Stimulated activated CD8-positive, alpha-beta memory T cell treated with anti-CD3 and anti-CD28 coated beads, Interleukin-12 subunit alpha, Interleukin-12 subunit beta, amount 100 ng/mL, for 24 hours (primary cell): ENCODE measurements around the gene ACKR3.
A peak's percentile ranks its signal among the peaks of the same experiment; 100 is the strongest.

Experiments
- DNase-seq: peaks from one replicate; pipeline ENCODE4 v3.0.0-alpha.2; 2020; ENCODE audit errors: extremely low read depth

Gene ACKR3

DNA sequence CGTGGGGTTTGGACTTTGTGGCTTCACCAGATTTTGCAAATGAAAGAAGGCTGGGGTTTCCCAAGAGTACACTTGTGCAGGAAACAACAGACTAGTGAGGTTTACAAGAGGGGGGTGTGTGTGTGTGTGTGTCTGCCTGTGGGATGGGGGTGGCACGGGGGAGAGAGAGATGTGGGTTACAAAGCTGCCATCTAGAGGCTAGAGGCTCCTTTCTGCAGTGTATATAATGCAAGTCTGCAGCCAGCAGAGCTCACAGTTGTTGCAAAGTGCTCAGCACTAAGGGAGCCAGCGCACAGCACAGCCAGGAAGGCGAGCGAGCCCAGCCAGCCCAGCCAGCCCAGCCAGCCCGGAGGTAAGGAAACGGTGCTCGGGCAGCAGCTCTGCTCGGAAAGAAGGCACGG is at the start of gene ACKR3:
TSS of gene ACKR3 (plus strand) at position 253 of the 401 bp plus-strand sequence. CDS start 10,641 bp downstream, outside the sequence.
- peak; percentile 33 for DNase-seq

DNA sequence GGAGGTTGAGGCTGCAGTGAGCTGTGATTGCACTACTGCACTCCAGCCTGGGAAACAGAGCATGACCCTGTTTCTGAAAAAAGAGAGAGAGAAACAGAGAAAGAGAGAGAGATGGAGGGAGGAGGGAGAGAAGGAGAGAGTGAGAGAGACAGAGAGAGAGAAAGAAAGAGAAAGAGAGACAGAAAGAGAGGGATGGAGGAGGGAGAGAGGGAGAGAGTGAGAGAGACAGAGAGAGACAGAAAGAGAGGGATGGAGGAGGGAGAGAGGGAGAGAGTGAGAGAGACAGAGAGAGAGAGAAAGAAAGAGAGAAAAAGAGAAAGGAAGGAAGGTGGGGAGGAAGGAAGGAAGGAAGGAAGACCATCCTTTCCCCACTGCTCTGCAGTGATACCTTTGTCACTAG is 48.1 kb upstream of the ACKR3 start:
- no peak for DNase-seq

DNA sequence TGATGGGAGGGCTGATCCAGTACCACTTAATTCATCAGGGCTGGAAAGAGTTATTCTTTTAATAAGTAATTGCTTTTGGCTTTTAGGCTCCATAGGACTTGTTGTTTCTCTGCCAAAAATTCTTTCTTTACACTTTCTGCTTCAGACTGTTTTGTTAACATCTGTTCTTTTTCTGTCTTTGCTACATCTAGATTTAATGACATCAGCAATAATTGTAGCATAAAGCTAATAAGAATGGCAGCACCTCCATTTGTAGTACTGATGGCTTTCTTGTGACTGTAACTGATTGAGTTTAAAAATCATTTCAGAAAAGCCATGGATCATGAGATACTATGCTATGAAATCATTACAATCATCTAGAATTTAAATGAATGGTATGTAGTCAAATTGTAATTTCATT is 46.4 kb upstream of the ACKR3 start:
- DNase-seq = no peak

DNA sequence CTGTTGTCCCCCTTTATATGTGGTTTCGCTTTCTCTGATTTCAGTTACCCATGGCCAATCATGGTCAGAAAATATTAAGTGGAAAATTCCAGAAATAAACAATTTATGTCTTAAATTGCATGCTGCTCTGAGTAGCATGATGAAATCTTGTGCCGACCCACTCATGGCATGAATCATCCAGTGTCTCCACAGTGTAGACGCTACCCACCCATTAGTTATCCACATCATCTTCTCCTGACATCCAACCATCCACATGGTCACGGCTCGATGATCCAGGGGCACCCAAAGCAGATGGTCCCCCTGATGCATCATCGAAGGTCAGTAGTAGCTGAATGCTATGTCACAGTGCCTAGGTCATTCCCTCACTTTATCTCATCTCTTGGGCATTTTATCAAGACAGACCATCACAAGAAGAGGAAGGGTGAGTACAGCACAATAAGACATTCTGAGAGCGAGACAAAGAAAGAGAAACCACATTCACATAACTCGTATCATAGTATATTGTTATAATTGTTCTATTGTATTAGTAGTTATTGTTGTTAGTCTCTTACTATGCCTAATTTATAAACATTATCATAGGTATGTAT is 44.1 kb upstream of the ACKR3 start:
- DNase-seq = no peak

DNA sequence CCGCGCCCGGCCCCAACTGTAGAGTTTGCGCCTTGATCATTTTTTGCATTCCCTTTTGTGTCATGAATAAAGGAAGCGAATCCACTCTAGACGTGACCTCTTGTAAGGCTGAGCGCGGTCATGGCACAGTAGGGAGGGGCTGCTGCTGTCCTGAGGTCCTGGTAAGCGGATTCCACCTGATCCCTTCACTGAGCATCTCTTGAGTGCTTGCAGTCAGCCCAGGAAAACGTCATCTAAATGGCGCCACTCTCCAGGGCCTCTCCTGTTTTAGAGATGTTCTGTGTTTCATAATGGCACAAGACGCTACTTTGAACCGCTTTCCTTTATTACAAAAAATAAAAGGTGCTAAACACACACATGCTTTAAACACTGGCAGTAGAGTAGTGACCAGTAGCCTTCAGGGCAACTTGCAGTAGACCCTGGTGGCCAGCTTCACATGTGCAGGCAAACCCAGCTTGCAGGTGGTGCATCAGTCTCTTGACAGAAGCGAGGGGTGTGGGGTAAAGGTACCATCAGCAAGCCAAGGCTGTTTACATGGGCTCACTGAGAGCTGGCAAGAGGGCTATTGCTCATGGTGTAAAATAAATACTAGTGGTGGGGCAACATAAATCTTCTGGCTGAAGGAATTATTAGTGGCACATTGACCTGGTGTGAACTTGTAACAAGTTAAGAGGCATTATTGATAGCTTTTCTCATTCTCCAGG is 43.0 kb upstream of the ACKR3 start:
- DNase-seq = no peak

DNA sequence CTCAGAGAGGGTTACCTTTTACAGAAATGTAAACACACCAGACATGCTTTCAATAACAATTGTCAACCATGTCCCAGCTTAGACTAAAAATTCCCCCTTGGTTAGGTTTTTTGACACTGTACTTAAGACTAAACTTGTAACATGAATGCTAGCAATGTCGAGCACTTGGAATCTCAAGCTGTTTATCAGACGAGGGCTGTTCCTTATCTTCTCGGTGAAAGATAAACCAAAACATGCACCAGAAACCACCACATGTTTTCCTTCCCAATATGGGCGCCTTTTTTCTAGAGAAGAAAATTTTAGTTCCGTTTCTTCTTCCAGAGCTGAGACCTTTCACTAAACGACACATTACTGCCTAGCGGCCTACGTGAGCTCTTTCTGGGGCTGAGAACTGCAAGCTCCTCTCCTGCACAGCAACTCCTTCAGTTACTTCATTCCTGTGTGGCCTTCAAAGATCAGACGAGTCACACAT is 42.4 kb upstream of the ACKR3 start:
- DNase-seq = no peak

- DNase-seq = no peak
Measured at GRCh38 chr2:236529606-236530005, 40.0 kb upstream of the ACKR3 start.

DNA sequence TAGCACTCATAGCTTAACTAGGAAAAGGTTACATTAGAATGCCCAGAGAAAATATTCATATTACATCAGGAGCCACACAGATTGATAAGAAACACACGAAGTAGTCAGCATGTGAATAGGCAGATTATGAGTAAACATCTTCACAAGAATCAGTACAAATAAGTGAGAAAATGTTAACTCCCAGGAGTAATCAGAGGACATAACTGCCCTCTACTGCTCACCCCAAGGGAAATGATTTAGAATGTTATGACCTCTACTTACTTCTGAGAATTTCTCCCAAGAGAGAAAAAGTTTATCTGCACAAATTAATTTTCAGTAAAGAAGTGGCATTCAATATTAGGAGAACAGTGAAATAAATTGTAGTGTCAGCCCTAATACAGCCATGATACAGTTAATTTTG is 39.1 kb upstream of the ACKR3 start:
- DNase-seq = no peak

- DNase-seq = no peak
Measured at GRCh38 chr2:236531195-236531594, 38.4 kb upstream of the ACKR3 start.

- DNase-seq = no peak
Measured at GRCh38 chr2:236531996-236532395, 37.6 kb upstream of the ACKR3 start.

DNA sequence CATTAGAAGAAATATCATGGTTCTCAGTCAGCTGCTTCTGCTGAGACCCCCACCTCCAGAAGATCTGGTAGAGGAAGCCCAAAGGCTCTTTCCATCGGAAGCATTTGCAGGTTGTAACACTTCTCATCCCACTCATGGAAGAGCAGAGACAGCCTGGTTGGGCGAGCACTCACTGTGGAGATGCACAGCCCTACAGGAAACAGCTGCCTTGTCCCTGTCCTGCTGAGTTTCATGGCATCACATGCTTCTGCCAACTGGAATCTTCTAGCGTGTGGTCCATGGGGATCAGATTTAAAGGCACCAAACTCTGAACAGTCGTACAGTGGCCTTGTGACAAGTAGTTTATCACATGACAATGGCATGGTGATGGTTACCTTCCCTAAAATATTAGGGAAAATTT is 36.3 kb upstream of the ACKR3 start:
- DNase-seq = no peak

- DNase-seq = no peak
Measured at GRCh38 chr2:236535024-236535423, 34.6 kb upstream of the ACKR3 start.

DNA sequence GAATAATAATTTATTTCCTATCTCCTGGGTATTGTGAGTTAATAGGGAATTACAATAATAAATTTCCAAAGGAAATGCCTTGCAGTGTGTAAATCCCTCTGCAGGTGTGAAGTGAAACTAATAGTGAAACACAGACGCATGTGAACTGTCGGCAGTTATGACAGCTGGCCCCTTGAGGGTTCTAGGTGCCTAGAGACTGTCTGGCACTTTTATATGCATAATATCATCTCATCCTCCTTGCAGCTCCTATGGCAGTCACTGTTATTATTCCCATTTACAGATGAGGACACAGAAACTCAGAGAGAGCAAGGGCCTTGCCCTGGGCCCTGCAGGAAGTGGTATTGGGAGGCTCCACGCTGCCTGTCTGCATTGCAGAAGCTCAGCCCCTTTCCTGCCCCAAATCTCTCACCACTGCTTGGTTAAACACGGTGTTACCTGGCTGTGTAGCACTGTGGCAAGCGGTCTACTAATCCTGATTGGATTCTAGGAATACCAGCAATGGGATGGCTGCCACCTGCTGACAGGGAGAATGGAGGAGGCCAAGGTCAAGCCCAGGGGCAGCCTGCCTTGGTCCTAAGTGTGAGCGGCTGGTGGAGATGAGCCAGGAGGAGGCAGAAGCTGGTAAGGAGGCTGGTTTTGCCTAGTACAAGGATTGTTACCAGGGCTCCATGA is 32.8 kb upstream of the ACKR3 start:
- no peak for DNase-seq

- DNase-seq = no peak
Measured at GRCh38 chr2:236538242-236538641, 31.4 kb upstream of the ACKR3 start.

DNA sequence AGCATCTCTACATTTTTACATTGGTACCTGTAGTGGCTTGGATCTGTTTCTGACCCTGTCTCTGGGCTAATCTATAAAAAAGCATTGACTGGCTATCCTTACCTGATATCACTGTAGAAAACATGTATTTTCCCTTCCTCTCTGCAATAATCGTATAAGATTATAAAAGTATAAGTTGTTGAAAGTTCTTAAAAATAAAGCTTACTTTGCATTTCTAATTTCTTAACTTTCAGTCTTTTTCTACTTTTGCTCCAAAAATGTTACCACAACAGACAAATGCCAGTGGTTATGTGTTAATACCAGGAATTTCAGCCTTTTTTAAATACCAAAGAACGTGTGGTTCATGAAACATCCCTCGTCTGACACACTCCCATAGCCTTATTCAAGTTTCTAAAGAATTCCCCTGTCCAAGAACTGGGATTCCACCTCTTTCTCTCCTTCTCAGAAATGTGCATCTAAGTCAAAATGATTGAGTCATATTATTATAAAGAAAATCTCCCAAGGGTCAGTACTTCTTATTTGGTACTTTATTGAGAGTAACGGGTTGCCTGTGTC is 28.5 kb upstream of the ACKR3 start:
- no peak for DNase-seq

DNA sequence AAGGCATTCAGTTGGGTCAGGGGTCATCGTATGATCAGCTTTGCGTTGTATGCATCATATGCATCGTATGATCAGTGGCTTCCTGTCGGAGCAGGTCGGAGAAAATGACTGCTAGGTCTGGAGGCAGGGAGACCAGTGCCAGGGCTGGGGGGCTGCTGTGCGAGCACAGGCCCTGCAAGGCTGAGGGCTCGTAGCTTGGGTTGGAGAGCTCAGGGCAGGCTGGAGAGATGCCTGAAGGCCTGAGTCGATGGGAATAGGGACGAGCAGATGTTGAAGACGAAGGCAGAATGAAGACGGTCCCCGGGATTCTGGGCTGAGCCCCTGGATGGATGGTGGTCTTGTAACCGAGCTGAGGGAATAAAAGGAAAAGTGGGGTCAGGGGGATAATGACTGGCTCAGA is 25.3 kb upstream of the ACKR3 start:
- DNase-seq = no peak

DNA sequence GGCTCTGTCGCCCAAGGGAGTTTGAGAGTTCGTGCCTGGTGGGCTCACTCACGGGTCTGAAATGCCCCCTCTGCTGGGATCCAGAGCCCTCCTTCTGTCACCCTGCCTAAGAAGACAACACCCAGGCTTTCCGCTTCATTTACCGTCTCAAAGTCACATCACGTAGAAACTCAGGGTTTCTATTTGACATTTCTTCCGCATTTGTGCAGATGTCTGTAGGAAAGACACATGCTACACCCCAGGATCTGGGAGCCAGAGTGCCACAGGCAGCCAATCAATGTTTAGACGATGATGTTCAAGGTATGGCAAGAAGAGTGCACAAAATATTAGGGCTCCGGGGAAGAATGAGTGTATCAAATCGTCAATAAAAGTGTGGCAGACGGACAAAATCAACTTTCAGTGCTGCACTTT is 24.4 kb upstream of the ACKR3 start:
- DNase-seq = no peak

GRCh38 chr2:236545814-236546480 is 23.7 kb upstream of the ACKR3 start:
- DNase-seq = no peak

DNA sequence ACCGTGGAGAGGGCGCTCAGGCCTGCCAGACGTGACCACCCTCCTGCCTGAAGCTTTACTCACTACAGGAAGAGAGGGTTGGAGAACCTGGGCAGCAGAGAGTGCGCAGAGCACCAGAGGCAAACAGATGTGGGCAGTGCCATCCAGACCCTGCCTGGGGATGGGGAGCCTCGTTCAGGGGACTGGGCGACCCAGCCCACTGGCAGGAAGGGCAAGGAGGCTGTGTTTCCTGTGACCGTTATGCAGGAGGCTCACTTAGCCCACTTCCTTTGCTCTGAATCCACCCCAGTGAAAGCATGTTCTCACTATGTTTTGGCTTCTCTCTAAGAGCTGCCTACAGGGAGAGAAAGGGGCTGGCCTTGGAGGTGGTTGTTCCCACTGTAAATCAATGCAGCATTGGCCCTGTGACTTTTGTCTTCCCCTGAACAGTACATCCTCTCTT is 23.0 kb upstream of the ACKR3 start:
- no peak for DNase-seq

- no peak for DNase-seq
Measured at GRCh38 chr2:236547725-236548124, 21.9 kb upstream of the ACKR3 start.

GRCh38 chr2:236548179-236548921 is 21.3 kb upstream of the ACKR3 start:
- DNase-seq = no peak
